Suprapubic skin (tissue), 4 donors: Measurements from ENCODE around the gene NCAPG.

Experiments
- CTCF ChIP-seq, 2 donors: fragments of 200-600 bp in 1 of 2; fragments of 450-650 bp in 1 of 2; sonication (generic) in 1 of 2; IDR thresholded peaks; one replicate each; pipeline ENCODE4 v1.5.1; 2016 to 2019; ENCODE audit warnings: antibody characterized with exemption in 2 of 2, mild to moderate bottlenecking in 1 of 2, moderate library complexity in 1 of 2
- EP300 ChIP-seq: sonication (generic); formaldehyde crosslinking; IDR thresholded peaks from one replicate; pipeline ENCODE4 v1.6.1; 2017; ENCODE audit warnings: antibody characterized with exemption
- POLR2A ChIP-seq, 2 donors: fragments of 450-650 bp; IDR thresholded peaks; one replicate each; pipeline ENCODE4 v1.6.1; 2017; ENCODE audit warnings: antibody characterized with exemption in 2 of 2, mild to moderate bottlenecking in 2 of 2, moderate library complexity in 2 of 2
- POLR2AphosphoS5 ChIP-seq, 3 donors: sonication (generic); formaldehyde crosslinking; IDR thresholded peaks; one replicate each; pipeline ENCODE4 v1.6.1; 2017; ENCODE audit warnings: antibody characterized with exemption in 3 of 3

DNA sequence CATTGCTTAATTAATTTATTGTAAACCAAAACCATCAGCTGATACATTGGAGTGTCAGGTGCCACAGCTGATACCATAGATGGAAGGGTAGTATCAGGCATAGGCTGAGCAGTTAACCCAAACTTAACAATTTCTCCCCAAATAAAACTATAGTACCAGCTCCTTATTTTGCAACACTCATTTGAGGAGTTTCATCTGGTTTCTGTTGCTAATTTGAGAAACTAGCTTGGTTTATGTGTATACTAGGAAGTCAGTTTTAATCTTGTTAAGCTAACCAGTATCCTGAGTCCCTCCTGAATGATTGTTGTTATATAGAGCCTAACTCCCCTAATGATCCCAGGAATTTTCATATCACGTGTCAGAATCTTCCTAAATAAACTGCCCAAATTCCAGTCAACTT lies 13.0 kb upstream of the NCAPG start:
- TF ChIP-seq CTCF (IDR thresholded peaks at IDR 0.05) = no peak
- no peak for TF ChIP-seq POLR2AphosphoS5 (IDR thresholded peaks at IDR 0.05)
- TF ChIP-seq POLR2A (IDR thresholded peaks at IDR 0.05) = no peak
- TF ChIP-seq EP300 = no peak
